H9 (cell line): ENCODE results near the gene TSPAN9. TPM values are rescaled to one million over a fixed set of nuclear protein-coding genes. Genes with fewer than 3 reads are reported as not detected.
A peak's percentile ranks its signal among the peaks of the same experiment; 100 is the strongest.

ENCODE experiments used
- DNase-seq: peaks from one replicate; pipeline ENCODE4 v3.0.0-alpha.2; 2017
- H2AFZ ChIP-seq: one replicate; pipeline ENCODE4 v1.6.1; 2013; ENCODE audit warnings: mild to moderate bottlenecking, low read length, control low read depth, moderate library complexity
- H2AK5ac ChIP-seq: 2 replicates; pipeline ENCODE4 v1.6.1; 2013; ENCODE audit warnings: low read length, control low read depth, mixed read lengths; ENCODE audit not compliant: insufficient read length
- H2BK120ac ChIP-seq: one replicate; pipeline ENCODE4 v1.6.1; 2013; ENCODE audit warnings: low read depth, mild to moderate bottlenecking, low read length, control low read depth, inconsistent platforms; ENCODE audit not compliant: poor library complexity, severe bottlenecking
- H2BK12ac ChIP-seq: 2 replicates; pipeline ENCODE4 v1.6.1; 2013; ENCODE audit warnings: low read length, control low read depth, mixed read lengths, low read depth; ENCODE audit not compliant: insufficient read length
- H2BK15ac ChIP-seq: 2 replicates; pipeline ENCODE4 v1.6.1; 2013; ENCODE audit warnings: low read depth, low read length, control low read depth
- H2BK20ac ChIP-seq: one replicate; pipeline ENCODE4 v1.6.1; 2013; ENCODE audit warnings: low read depth, mild to moderate bottlenecking, low read length, control low read depth, inconsistent platforms; ENCODE audit not compliant: poor library complexity, severe bottlenecking
- H2BK5ac ChIP-seq: 2 replicates; pipeline ENCODE4 v1.6.1; 2013; ENCODE audit warnings: low read length, control low read depth, mixed read lengths; ENCODE audit not compliant: insufficient read length
- H3K14ac ChIP-seq: 2 replicates; pipeline ENCODE4 v1.6.1; 2013; ENCODE audit warnings: low read length, control low read depth; ENCODE audit not compliant: insufficient read depth
- H3K18ac ChIP-seq: 2 replicates; pipeline ENCODE4 v1.6.1; 2013; ENCODE audit warnings: low read depth, mild to moderate bottlenecking, mixed read lengths, low read length, control low read depth; ENCODE audit not compliant: insufficient read length
- H3K23ac ChIP-seq: 2 replicates; pipeline ENCODE4 v1.6.1; 2013; ENCODE audit warnings: low read length, control low read depth, mixed read lengths, low read depth; ENCODE audit not compliant: insufficient read length
- H3K23me2 ChIP-seq: 2 replicates; pipeline ENCODE4 v1.6.1; 2013; ENCODE audit warnings: low read depth, mild to moderate bottlenecking, mixed read lengths, low read length, control low read depth; ENCODE audit not compliant: insufficient read length, poor library complexity, severe bottlenecking
- H3K27ac ChIP-seq: 2 replicates; pipeline ENCODE4 v1.5.1; 2013; ENCODE audit warnings: low read length, control low read depth, mixed read lengths, low read depth; ENCODE audit not compliant: insufficient read length
- H3K27me3 ChIP-seq: 2 replicates; pipeline ENCODE4 v1.6.1; 2013; ENCODE audit warnings: low read length, control low read depth, inconsistent platforms; ENCODE audit not compliant: insufficient read depth
- H3K4ac ChIP-seq: 2 replicates; pipeline ENCODE4 v1.6.1; 2013; ENCODE audit warnings: low read depth, mild to moderate bottlenecking, control low read depth, inconsistent platforms, low read length, moderate library complexity
- H3K4me1 ChIP-seq: 2 replicates; pipeline ENCODE4 v1.6.1; 2013; ENCODE audit warnings: low read length, control low read depth, inconsistent platforms; ENCODE audit not compliant: insufficient read depth
- H3K4me2 ChIP-seq: 2 replicates; pipeline ENCODE4 v1.6.1; 2013; ENCODE audit warnings: low read length, control low read depth, mixed read lengths; ENCODE audit not compliant: insufficient read length, insufficient read depth
- H3K56ac ChIP-seq: 2 replicates; pipeline ENCODE4 v1.6.1; 2013; ENCODE audit warnings: low read depth, mild to moderate bottlenecking, mixed read lengths, low read length, control low read depth; ENCODE audit not compliant: insufficient read length
- H3K79me1 ChIP-seq: 2 replicates; pipeline ENCODE4 v1.6.1; 2013; ENCODE audit warnings: low read depth, mild to moderate bottlenecking, moderate library complexity, low read length, control low read depth, inconsistent platforms; ENCODE audit not compliant: insufficient read depth, poor library complexity, severe bottlenecking
- H3K79me2 ChIP-seq: 2 replicates; pipeline ENCODE4 v1.6.1; 2013; ENCODE audit warnings: low read length, control low read depth, inconsistent platforms; ENCODE audit not compliant: insufficient read depth
- H3K9ac ChIP-seq: 2 replicates; pipeline ENCODE4 v1.6.1; 2013; ENCODE audit warnings: low read length, control low read depth, mixed read lengths; ENCODE audit not compliant: insufficient read length; ENCODE audit errors: extremely low read depth
- H3K9me3 ChIP-seq: one replicate; pipeline ENCODE4 v1.6.1; 2013; ENCODE audit warnings: low read depth, low read length, inconsistent platforms; ENCODE audit not compliant: control insufficient read depth
- H3T11ph ChIP-seq: one replicate; pipeline ENCODE4 v1.6.1; 2013; ENCODE audit warnings: mild to moderate bottlenecking, low read length, control low read depth, inconsistent platforms
- H4K20me1 ChIP-seq: one replicate; pipeline ENCODE4 v1.6.1; 2013; ENCODE audit not compliant: control insufficient read depth, insufficient read length, insufficient read depth
- H4K5ac ChIP-seq: 2 replicates; pipeline ENCODE4 v1.6.1; 2013; ENCODE audit warnings: low read depth, mild to moderate bottlenecking, mixed read lengths, low read length, control low read depth; ENCODE audit not compliant: insufficient read length
- H4K8ac ChIP-seq: replicated peaks from 2 replicates; pipeline ENCODE4 v1.6.1; 2013; ENCODE audit warnings: low read length, control low read depth, mixed read lengths, low read depth; ENCODE audit not compliant: insufficient read length
- H4K91ac ChIP-seq: 2 replicates; pipeline ENCODE4 v1.6.1; 2013; ENCODE audit warnings: low read depth, mild to moderate bottlenecking, moderate library complexity, mixed read lengths, low read length, control low read depth; ENCODE audit not compliant: insufficient read length
- H3K27ac Mint-ChIP-seq, 3 experiments: 2 replicates in 2 of 3; 3 replicates in 1 of 3; pipeline ENCODE4 v1.8.0; 2020 to 2021; ENCODE audit warnings: mixed read lengths in 3 of 3, mild to moderate bottlenecking in 1 of 3, moderate library complexity in 1 of 3
- H3K27me3 Mint-ChIP-seq: 2 replicates; pipeline ENCODE4 v1.8.0; 2021; ENCODE audit warnings: low read depth, mild to moderate bottlenecking, moderate library complexity, mixed read lengths
- H3K36me3 Mint-ChIP-seq, 3 experiments: 2 replicates in 2 of 3; 3 replicates in 1 of 3; pipeline ENCODE4 v1.8.0; 2020 to 2021; ENCODE audit warnings: low read depth in 3 of 3, mixed read lengths in 3 of 3; ENCODE audit not compliant: insufficient read depth in 1 of 3
- H3K4me1 Mint-ChIP-seq, 2 experiments: 2 replicates each; pipeline ENCODE4 v1.8.0; 2020; ENCODE audit warnings: mixed read lengths in 2 of 2
- H3K4me3 Mint-ChIP-seq, 2 experiments: 2 replicates in 1 of 2; 3 replicates in 1 of 2; pipeline ENCODE4 v1.8.0; 2020 to 2021; ENCODE audit warnings: mild to moderate bottlenecking in 2 of 2, mixed read lengths in 2 of 2, moderate library complexity in 1 of 2
- H3K9me3 Mint-ChIP-seq, 2 experiments: 2 replicates in 1 of 2; 3 replicates in 1 of 2; pipeline ENCODE4 v1.8.0; 2020; ENCODE audit warnings: mild to moderate bottlenecking in 2 of 2, mixed read lengths in 2 of 2, moderate library complexity in 1 of 2
- WGBS: extraction: QIAGEN DNeasy Blood & Tissue Kit; methylation state at CpG from one replicate; pipeline ENCODE4 v1.1.7; 2013; ENCODE audit warnings: missing lambda C conversion rate, low lambda C conversion rate, mixed read lengths; ENCODE audit not compliant: insufficient read length; ENCODE audit errors: extremely low coverage; 5-methylcytosine and 5-hydroxymethylcytosine counted together
- total RNA-seq: library from RNA; stranded (reverse); gene quantifications from 2 replicates; pipeline ENCODE4 v1.2.1, GENCODE V29; 2021
- TF ChIP-seq, protein P1 (sequence below): fragments of 200-600 bp; sonication (generic); conservative IDR thresholded peaks from 3 replicates; pipeline ENCODE4 v1.8.0; 2021; ENCODE audit warnings: antibody characterized with exemption, mild to moderate bottlenecking

The TSPAN9 gene
- total RNA-seq, 1 experiment from 2014 or later: 19.0 TPM

DNA sequence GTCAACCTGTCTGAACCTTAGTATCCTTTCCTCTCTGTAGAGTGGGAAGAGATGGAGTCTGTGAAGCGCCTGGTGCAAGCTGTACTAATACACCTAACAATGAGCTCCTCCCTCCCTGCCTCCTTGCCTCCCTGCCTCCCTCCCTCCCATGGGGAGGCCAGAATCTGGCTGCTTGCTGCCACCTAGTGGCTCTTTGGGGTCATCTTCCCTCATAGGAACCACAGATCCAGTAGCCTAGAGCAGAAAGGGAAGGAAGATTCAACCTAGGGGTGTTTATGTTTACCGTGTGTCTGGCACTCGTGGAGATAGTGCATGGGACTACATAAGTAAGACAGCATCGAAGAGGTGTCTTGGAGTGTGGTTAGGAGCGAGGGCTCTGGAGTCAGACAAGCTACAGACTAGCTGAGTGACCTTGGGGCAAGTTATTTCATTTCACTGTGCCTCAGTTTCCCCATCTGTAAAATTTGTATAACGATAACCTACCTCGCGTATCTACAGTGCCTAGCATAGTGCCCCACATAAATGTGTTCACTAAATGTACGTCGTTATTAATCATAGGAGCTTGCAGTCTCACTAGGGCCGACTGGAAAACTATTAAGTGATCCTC is 35.5 kb upstream of the TSPAN9 start:
- H3K4me3 Mint-ChIP-seq: no peak overlapping the region
- H4K91ac ChIP-seq: no peak overlapping the region
- H3K4me1 Mint-ChIP-seq: peaks cover 5% of the 10 kb centered on the region in 2 experiments
- no peaks in the 10 kb centered on the region for H3K9me3 Mint-ChIP-seq
- H3K27me3 ChIP-seq: no peaks in the 10 kb centered on the region
- H3K27ac ChIP-seq: no peak overlapping the region
- H3K14ac ChIP-seq: no peak overlapping the region
- H3K9me3 ChIP-seq: no peaks in the 10 kb centered on the region
- H3K9ac ChIP-seq: no peak overlapping the region
- no peaks in the 10 kb centered on the region for H4K20me1 ChIP-seq
- no peak overlapping the region for H2BK120ac ChIP-seq
- H3K23me2 ChIP-seq: no peaks in the 10 kb centered on the region
- no peak overlapping the region for H2BK20ac ChIP-seq
- no peak overlapping the region for H2BK12ac ChIP-seq
- no peak overlapping the region for H3K18ac ChIP-seq
- H3K4me2 ChIP-seq: no peak overlapping the region
- no peak overlapping the region for H2BK15ac ChIP-seq
- peaks cover 1% of the 10 kb centered on the region for H3K27me3 Mint-ChIP-seq
- no peak overlapping the region for H4K8ac ChIP-seq
- H2BK5ac ChIP-seq: no peak overlapping the region
- H3K4me1 ChIP-seq: no peaks in the 10 kb centered on the region; the same call in 1 of the 2 replicates
- no peak overlapping the region; a peak in 2 of 7 replicates for H3K27ac Mint-ChIP-seq
- peaks cover 22 to 79% (median 40%) of the 10 kb centered on the region in 3 experiments for H3K36me3 Mint-ChIP-seq
- no peaks in the 10 kb centered on the region for H3K79me1 ChIP-seq
- no peak overlapping the region for H3K23ac ChIP-seq
- DNase-seq: peak; percentile 88
- TF ChIP-seq, protein P1, sequence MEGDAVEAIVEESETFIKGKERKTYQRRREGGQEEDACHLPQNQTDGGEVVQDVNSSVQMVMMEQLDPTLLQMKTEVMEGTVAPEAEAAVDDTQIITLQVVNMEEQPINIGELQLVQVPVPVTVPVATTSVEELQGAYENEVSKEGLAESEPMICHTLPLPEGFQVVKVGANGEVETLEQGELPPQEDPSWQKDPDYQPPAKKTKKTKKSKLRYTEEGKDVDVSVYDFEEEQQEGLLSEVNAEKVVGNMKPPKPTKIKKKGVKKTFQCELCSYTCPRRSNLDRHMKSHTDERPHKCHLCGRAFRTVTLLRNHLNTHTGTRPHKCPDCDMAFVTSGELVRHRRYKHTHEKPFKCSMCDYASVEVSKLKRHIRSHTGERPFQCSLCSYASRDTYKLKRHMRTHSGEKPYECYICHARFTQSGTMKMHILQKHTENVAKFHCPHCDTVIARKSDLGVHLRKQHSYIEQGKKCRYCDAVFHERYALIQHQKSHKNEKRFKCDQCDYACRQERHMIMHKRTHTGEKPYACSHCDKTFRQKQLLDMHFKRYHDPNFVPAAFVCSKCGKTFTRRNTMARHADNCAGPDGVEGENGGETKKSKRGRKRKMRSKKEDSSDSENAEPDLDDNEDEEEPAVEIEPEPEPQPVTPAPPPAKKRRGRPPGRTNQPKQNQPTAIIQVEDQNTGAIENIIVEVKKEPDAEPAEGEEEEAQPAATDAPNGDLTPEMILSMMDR: peak; percentile 77
- no peak overlapping the region for H3K4ac ChIP-seq
- H4K5ac ChIP-seq: no peak overlapping the region
- no peak overlapping the region for H2AK5ac ChIP-seq
- H2AFZ ChIP-seq: no peak overlapping the region
- H3K79me2 ChIP-seq: no peaks in the 10 kb centered on the region
- no peak overlapping the region for H3T11ph ChIP-seq
- no CpG with 5 or more reads among the region's 11 CpGs for WGBS
- no peak overlapping the region for H3K56ac ChIP-seq
